Activated naive CD4-positive, alpha-beta T cell treated with anti-CD3 and anti-CD28 coated beads, Interleukin-2, amount 50 U/mL, for 24 hours (primary cell): ENCODE data around the gene NDUFC1.

ENCODE experiments used
- H3K27ac Mint-ChIP-seq: one replicate; pipeline ENCODE4 v1.8.0; 2021; ENCODE audit warnings: mild to moderate bottlenecking, mixed read lengths
- H3K27me3 Mint-ChIP-seq: one replicate; pipeline ENCODE4 v1.8.0; 2021; ENCODE audit warnings: mixed read lengths
- H3K36me3 Mint-ChIP-seq: one replicate; pipeline ENCODE4 v1.8.0; 2021; ENCODE audit warnings: mixed read lengths
- H3K4me1 Mint-ChIP-seq: one replicate; pipeline ENCODE4 v1.8.0; 2021; ENCODE audit warnings: mixed read lengths
- H3K4me3 Mint-ChIP-seq: one replicate; pipeline ENCODE4 v1.8.0; 2021; ENCODE audit warnings: mild to moderate bottlenecking, mixed read lengths
- H3K9me3 Mint-ChIP-seq: one replicate; pipeline ENCODE4 v1.8.0; 2021; ENCODE audit warnings: mixed read lengths

The NDUFC1 gene

GRCh38 chr4:139245590-139245989 lies 56.7 kb downstream of the NDUFC1 start:
- Mint-ChIP-seq H3K4me1 (no peaks in the 10 kb centered on the region), H3K27me3 (no peaks in the 10 kb centered on the region), H3K9me3 (no peaks in the 10 kb centered on the region), H3K4me3 (no peak overlapping the region), H3K36me3 (no peaks in the 10 kb centered on the region), H3K27ac (no peak overlapping the region)

- Mint-ChIP-seq H3K4me3 (no peak overlapping the region), H3K4me1 (no peaks in the 10 kb centered on the region), H3K9me3 (peaks cover 4% of the 10 kb centered on the region), H3K27ac (no peak overlapping the region), H3K36me3 (no peaks in the 10 kb centered on the region), H3K27me3 (no peaks in the 10 kb centered on the region)
These were observed 58.6 kb downstream of the NDUFC1 start for GRCh38 chr4:139243448-139244365.

- Mint-ChIP-seq H3K27ac (no peak overlapping the region), H3K36me3 (no peaks in the 10 kb centered on the region), H3K27me3 (no peaks in the 10 kb centered on the region), H3K4me1 (no peaks in the 10 kb centered on the region), H3K9me3 (peaks cover 5% of the 10 kb centered on the region), H3K4me3 (no peak overlapping the region)
These were observed 59.7 kb downstream of the NDUFC1 start for GRCh38 chr4:139242511-139243051.

- peaks cover 5% of the 10 kb centered on the region for H3K9me3 Mint-ChIP-seq
- no peaks in the 10 kb centered on the region for H3K27me3 Mint-ChIP-seq
- no peak overlapping the region for H3K4me3 Mint-ChIP-seq
- no peaks in the 10 kb centered on the region for H3K36me3 Mint-ChIP-seq
- H3K4me1 Mint-ChIP-seq = no peaks in the 10 kb centered on the region
- H3K27ac Mint-ChIP-seq = no peak overlapping the region
These were observed 60.5 kb downstream of the NDUFC1 start for GRCh38 chr4:139241784-139242151.

GRCh38 chr4:139241086-139241783 lies 61.0 kb downstream of the NDUFC1 start:
- no peak overlapping the region for H3K27ac Mint-ChIP-seq

More at GRCh38 chr4:139241086-139241783, 61.0 kb downstream of the NDUFC1 start:
- peaks cover 5% of the 10 kb centered on the region for H3K9me3 Mint-ChIP-seq
- no peaks in the 10 kb centered on the region for H3K27me3 Mint-ChIP-seq
- no peak overlapping the region for H3K4me3 Mint-ChIP-seq
- H3K4me1 Mint-ChIP-seq = no peaks in the 10 kb centered on the region
- no peaks in the 10 kb centered on the region for H3K36me3 Mint-ChIP-seq
